Stimulated activated CD8-positive, alpha-beta memory T cell treated with anti-CD3 and anti-CD28 coated beads, Interleukin-2, amount 100 ng/mL, for 1 hour (primary cell): Measurements from ENCODE around the gene HSPB6.
A peak's percentile ranks its signal among the peaks of the same experiment; 100 is the strongest.

Source experiments
- DNase-seq, 2 donors: peaks; one replicate each; pipeline ENCODE4 v3.0.0-alpha.2; 2020; ENCODE audit warnings: low read depth in 2 of 2

The HSPB6 gene

GRCh38 chr19:35746087-35746462 is 10.8 kb downstream of the HSPB6 start:
- DNase-seq: no peak

- DNase-seq: peak; percentile 92 to 93
These were observed 11.3 kb downstream of the HSPB6 start, which contains the start of the genes PSENEN and U2AF1L4 for GRCh38 chr19:35745328-35746086. TSS of gene PSENEN (plus strand) at chr19:35745651. CDS start at chr19:35745931, 280 bp downstream. TSS of gene U2AF1L4 (minus strand) at chr19:35745418. CDS start at chr19:35745391, 27 bp downstream.

GRCh38 chr19:35744430-35745327 is 12.2 kb downstream of the HSPB6 start:
- peak; percentile 79 to 87 for DNase-seq

- DNase-seq: no peak
These were observed 13.0 kb downstream of the HSPB6 start for GRCh38 chr19:35743640-35744429.

GRCh38 chr19:35742121-35742724 is 14.6 kb downstream of the HSPB6 start, which contains the start of gene IGFLR1:
TSS of gene IGFLR1 (minus strand) at chr19:35742452. CDS start at chr19:35741180, 1,272 bp downstream.
- DNase-seq: peak in 1 of 2 donors; percentile 43

GRCh38 chr19:35741203-35741515 is 15.7 kb downstream of the HSPB6 start:
- DNase-seq: no peak

GRCh38 chr19:35740423-35741202 is 16.2 kb downstream of the HSPB6 start:
- peak; percentile 86 to 94 for DNase-seq

- DNase-seq: no peak
These were observed 16.8 kb downstream of the HSPB6 start for GRCh38 chr19:35740108-35740422.

- no peak for DNase-seq
These were observed 17.3 kb downstream of the HSPB6 start for GRCh38 chr19:35739275-35740107.

GRCh38 chr19:35738887-35739229 is 18.0 kb downstream of the HSPB6 start:
- DNase-seq: no peak

- DNase-seq: no peak
These were observed 18.6 kb downstream of the HSPB6 start for GRCh38 chr19:35738021-35738886.

- no peak for DNase-seq
These were observed 19.6 kb downstream of the HSPB6 start for GRCh38 chr19:35736913-35737886.

GRCh38 chr19:35734889-35735288 is 21.9 kb downstream of the HSPB6 start:
- no peak for DNase-seq

- DNase-seq: no peak
These were observed 22.6 kb downstream of the HSPB6 start for GRCh38 chr19:35734273-35734672.

GRCh38 chr19:35733180-35734125 is 23.4 kb downstream of the HSPB6 start:
- DNase-seq: no peak

GRCh38 chr19:35732540-35733179 is 24.2 kb downstream of the HSPB6 start:
- no peak for DNase-seq
